SU-DHL-6 (cell line): ENCODE results near the gene SH3BGRL3.
"Not testable (repeated sequence)": the region's sequence is repeated elsewhere in the genome, so short reads cannot be mapped to it uniquely, and the experiment has no call there.

Source experiments
- H2AFZ ChIP-seq: fragments of 200-600 bp; sonication (generic); 2 replicates; pipeline ENCODE4 v1.6.1; 2014; ENCODE audit warnings: low read depth, mild to moderate bottlenecking, moderate library complexity, mixed read lengths, antibody characterized with exemption, low read length; ENCODE audit not compliant: severe bottlenecking
- H3F3A ChIP-seq: fragments of 200-600 bp; shearing (Covaris generic); 2 replicates; pipeline ENCODE4 v1.6.0; 2016; ENCODE audit warnings: antibody characterized with exemption, mild to moderate bottlenecking; ENCODE audit not compliant: insufficient read depth
- H3K27ac ChIP-seq: fragments of 200-600 bp; sonication (generic); 2 replicates; pipeline ENCODE4 v1.5.1; 2016; ENCODE audit warnings: low read depth, mild to moderate bottlenecking, low read length, moderate library complexity, mixed read lengths
- H3K27me3 ChIP-seq: fragments of 200-600 bp; sonication (generic), shearing (Covaris generic); 2 replicates; pipeline ENCODE4 v1.6.0; 2014; ENCODE audit warnings: mild to moderate bottlenecking, low read length
- H3K36me3 ChIP-seq: fragments of 200-600 bp; sonication (generic); 2 replicates; pipeline ENCODE4 v1.6.1; 2014; ENCODE audit warnings: mild to moderate bottlenecking, low read length, mixed read lengths
- H3K4me2 ChIP-seq: fragments of 300-600, 200-600 bp; shearing (Covaris generic), sonication (generic); 2 replicates; pipeline ENCODE4 v1.6.0; 2014; ENCODE audit warnings: low read length, low read depth, mild to moderate bottlenecking; ENCODE audit not compliant: poor library complexity, severe bottlenecking
- H3K4me3 ChIP-seq: fragments of 200-600 bp; sonication (generic); 2 replicates; pipeline ENCODE4 v1.5.1; 2014; ENCODE audit warnings: antibody characterized with exemption, low read length, mild to moderate bottlenecking, mixed read lengths; ENCODE audit not compliant: insufficient read depth, poor library complexity, severe bottlenecking
- H3K79me2 ChIP-seq: fragments of 200-600 bp; sonication (generic); 2 replicates; pipeline ENCODE4 v1.6.1; 2014; ENCODE audit warnings: mild to moderate bottlenecking, low read length, moderate library complexity; ENCODE audit not compliant: insufficient read depth
- H3K9ac ChIP-seq: fragments of 200-600 bp; sonication (generic); 2 replicates; pipeline ENCODE4 v1.7.0; 2014; ENCODE audit warnings: mild to moderate bottlenecking, low read length
- H3K9me2 ChIP-seq: fragments of 200-600 bp; sonication (generic); replicated peaks from 2 replicates; pipeline ENCODE4 v1.6.1; 2014; ENCODE audit warnings: low read length; ENCODE audit not compliant: insufficient read depth
- H3K9me3 ChIP-seq: fragments of 200-600 bp; sonication (generic); 2 replicates; pipeline ENCODE4 v1.6.1; 2014; ENCODE audit warnings: low read length, mixed read lengths; ENCODE audit not compliant: insufficient read depth
- H4K20me1 ChIP-seq: fragments of 200-600 bp; sonication (generic); 2 replicates; pipeline ENCODE4 v1.6.1; 2014; ENCODE audit warnings: low read depth, mild to moderate bottlenecking, antibody characterized with exemption, low read length, moderate library complexity, mixed read lengths
- EZH2phosphoT487 ChIP-seq: fragments of 200-600 bp; sonication (generic), shearing (Covaris generic); conservative IDR thresholded peaks from 2 replicates; pipeline ENCODE4 v1.6.1; 2018; ENCODE audit warnings: mild to moderate bottlenecking, antibody characterized with exemption, low read length, moderate library complexity, mixed read lengths
- TF ChIP-seq, protein P1 (sequence below): fragments of 200-600 bp; sonication (generic); IDR thresholded peaks from one replicate; pipeline ENCODE4 v1.5.1; 2017; ENCODE audit warnings: antibody characterized with exemption, mild to moderate bottlenecking, low read length, moderate library complexity; ENCODE audit not compliant: insufficient read depth, poor library complexity, severe bottlenecking

The SH3BGRL3 gene

DNA sequence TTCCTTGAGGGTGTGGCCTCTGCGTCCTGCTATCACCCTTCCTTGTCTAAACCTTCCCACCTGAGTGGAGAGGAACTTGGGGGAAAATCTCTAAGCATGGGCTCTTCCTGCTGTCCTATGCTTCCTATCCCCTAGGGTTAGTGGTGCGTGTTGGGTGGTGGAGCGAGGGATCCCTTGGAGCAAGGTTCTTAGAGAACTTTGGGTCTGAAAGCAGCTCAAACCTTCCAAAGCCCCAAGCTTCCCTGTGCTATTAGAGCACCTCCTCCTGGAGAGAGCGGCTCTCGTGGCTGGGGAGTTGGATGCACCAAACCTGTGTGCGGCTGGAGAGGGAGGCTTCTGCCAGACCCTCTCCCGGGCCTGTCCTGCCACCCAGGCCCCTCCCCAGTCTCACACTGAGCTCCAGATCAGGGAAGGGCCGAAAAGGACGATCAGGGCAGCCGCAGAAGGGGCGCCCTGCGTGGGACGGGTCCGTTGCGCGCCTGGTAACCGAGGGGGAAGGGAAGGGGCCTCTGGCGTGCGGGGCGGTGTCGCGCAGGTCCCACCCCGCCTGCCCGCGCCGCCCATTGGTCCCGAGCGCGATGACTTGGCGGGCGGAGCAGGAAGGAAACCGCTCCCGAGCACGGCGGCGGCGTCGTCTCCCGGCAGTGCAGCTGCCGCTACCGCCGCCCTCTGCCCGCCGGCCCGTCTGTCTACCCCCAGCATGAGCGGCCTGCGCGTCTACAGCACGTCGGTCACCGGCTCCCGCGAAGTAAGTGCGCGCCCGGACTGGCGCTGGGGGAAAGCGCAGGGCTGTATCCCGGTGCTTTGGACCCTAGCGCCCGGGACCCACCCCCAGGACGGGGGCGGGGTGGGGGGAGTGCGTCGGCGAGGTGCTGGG is at the start of gene SH3BGRL3:
SH3BGRL3 (plus strand) TSS at position 631 of the 877 bp plus-strand sequence; CDS start at position 701, 70 bp downstream.
- Histone ChIP-seq H3K79me2 (peaks cover 4% of the 10 kb centered on the region; the same call in 1 of the 2 replicates), H3K9me2 (no peaks in the 10 kb centered on the region), H3F3A (peaks cover 19% of the 10 kb centered on the region), H3K9ac (peak within 1 kb of the TSS; percentile 72), H3K9me3 (no peaks in the 10 kb centered on the region), H3K27ac (peak within 1 kb of the TSS; percentile 78), H2AFZ (peak within 1 kb of the TSS; percentile 46), H3K4me2 (peak within 1 kb of the TSS; percentile 77), H3K36me3 (no peaks in the 10 kb centered on the region), H4K20me1 (no peaks in the 10 kb centered on the region; the same call in 1 of the 2 replicates), H3K27me3 (no peaks in the 10 kb centered on the region), H3K4me3 (peak within 1 kb of the TSS; percentile 60)
- TF ChIP-seq, protein P1, sequence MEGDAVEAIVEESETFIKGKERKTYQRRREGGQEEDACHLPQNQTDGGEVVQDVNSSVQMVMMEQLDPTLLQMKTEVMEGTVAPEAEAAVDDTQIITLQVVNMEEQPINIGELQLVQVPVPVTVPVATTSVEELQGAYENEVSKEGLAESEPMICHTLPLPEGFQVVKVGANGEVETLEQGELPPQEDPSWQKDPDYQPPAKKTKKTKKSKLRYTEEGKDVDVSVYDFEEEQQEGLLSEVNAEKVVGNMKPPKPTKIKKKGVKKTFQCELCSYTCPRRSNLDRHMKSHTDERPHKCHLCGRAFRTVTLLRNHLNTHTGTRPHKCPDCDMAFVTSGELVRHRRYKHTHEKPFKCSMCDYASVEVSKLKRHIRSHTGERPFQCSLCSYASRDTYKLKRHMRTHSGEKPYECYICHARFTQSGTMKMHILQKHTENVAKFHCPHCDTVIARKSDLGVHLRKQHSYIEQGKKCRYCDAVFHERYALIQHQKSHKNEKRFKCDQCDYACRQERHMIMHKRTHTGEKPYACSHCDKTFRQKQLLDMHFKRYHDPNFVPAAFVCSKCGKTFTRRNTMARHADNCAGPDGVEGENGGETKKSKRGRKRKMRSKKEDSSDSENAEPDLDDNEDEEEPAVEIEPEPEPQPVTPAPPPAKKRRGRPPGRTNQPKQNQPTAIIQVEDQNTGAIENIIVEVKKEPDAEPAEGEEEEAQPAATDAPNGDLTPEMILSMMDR, result peak; percentile 20
- no peak for TF ChIP-seq EZH2phosphoT487

DNA sequence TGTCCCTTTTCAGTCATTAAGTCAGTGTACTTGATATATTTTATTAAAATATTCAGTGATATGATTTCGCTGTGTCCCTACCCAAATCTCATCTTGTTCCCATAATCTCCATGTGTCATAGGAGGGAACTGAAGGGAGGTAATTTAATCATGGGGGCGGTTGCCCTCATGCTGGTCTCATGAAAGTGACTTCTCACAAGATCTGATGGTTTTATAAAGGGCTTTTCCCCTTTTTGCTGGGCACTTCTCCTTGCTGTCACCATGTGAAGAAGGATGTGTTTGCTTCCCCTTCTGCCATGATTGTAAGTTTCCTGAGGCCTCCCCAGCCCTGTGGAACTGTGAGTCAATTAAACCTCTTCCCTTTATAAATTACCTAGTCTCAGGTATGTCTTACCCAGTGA is 49.2 kb upstream of the SH3BGRL3 start:
- H3F3A ChIP-seq, H2AFZ ChIP-seq, H3K27me3 ChIP-seq, H3K9me3 ChIP-seq, H4K20me1 ChIP-seq, H3K36me3 ChIP-seq, H3K9ac ChIP-seq, H3K9me2 ChIP-seq, H3K4me2 ChIP-seq, H3K4me3 ChIP-seq, H3K27ac ChIP-seq: not testable (repeated sequence)
- H3K79me2 ChIP-seq, result peaks cover 15% of the 10 kb centered on the region

DNA sequence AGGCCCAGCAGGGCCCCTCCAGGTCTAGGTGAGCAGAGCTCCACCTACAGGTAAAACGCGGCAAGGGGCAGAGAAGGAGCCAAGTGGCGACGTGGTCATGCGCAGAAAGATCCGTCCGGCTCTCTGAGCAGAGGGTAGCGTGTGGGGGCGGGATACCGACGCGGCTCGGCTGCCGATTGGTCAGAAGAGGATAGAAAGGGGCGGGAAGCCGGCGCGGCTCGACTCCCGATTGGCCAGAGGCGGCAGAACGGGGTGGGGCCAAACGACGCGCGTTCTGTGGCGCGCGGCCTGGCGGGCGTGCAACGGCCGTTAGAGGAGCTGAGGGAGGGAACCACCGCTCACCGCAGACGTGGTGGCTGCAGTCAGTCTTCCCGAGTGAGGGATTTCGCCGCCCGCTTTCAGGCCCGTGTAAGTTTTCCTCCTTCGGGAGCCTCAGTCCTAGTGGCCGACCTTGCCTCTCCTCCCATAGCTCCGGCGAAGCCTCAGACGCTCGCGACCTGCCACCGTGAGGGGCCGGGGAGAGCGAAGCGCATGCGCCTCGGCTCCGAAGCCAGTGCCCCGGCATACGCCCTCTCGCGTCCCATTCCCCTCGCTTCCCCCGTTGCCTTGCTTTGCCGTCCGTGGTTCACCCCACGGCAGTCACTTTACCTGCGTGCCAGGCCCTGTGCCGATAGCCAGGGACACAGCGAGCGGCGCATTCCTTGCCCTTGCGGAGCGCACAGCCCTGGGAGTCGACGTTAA is 45.8 kb upstream of the SH3BGRL3 start, which contains the start of gene CEP85:
CEP85 (plus strand) TSS at position 298 of the 741 bp plus-strand sequence. CDS start 5,584 bp downstream, outside the sequence.
- Histone ChIP-seq H3K9ac (peak within 1 kb of the TSS; percentile 98), H2AFZ (peak within 1 kb of the TSS; percentile 94), H3K9me3 (no peaks in the 10 kb centered on the region), H3K36me3 (0 out of 2 replicates have a peak, but pooled peaks cover 2% of the 10 kb centered on the region), H3K27me3 (no peaks in the 10 kb centered on the region), H3K27ac (peak within 1 kb of the TSS; percentile 73), H3K9me2 (no peaks in the 10 kb centered on the region), H3F3A (no peaks in the 10 kb centered on the region; the same call in 1 of the 2 replicates), H4K20me1 (peaks cover 8% of the 10 kb centered on the region; the same call in 1 of the 2 replicates), H3K4me3 (peak within 1 kb of the TSS; percentile 99), H3K79me2 (peaks cover 49% of the 10 kb centered on the region), H3K4me2 (peak within 1 kb of the TSS; percentile 61)
- no peak for TF ChIP-seq EZH2phosphoT487
- TF ChIP-seq, protein P1, result peak; percentile 84
